GM21717 (cell line): ENCODE results near the gene SH3RF3.

ENCODE experiments used
- ATAC-seq: cut with Tn5 transposase; IDR thresholded peaks from one replicate; pipeline ENCODE4 v1.9.1; 2021; ENCODE audit warnings: mild to moderate bottlenecking, moderate library complexity; ENCODE audit not compliant: unreplicated experiment

SH3RF3 gene

GRCh38 chr2:109439390-109439786, 310.4 kb downstream of the SH3RF3 start:
- no peak for ATAC-seq

- ATAC-seq: no peak
Observed at GRCh38 chr2:109439986-109440385, 311.0 kb downstream of the SH3RF3 start.

- ATAC-seq: no peak
Observed at GRCh38 chr2:109440499-109441156, 311.6 kb downstream of the SH3RF3 start.

- ATAC-seq: no peak
Observed at GRCh38 chr2:109442715-109443319, 313.8 kb downstream of the SH3RF3 start.

GRCh38 chr2:109444916-109445315, 315.9 kb downstream of the SH3RF3 start:
- no peak for ATAC-seq

- ATAC-seq: no peak
Observed at GRCh38 chr2:109446278-109447131, 317.5 kb downstream of the SH3RF3 start.

GRCh38 chr2:109447251-109447661, 318.3 kb downstream of the SH3RF3 start:
- no peak for ATAC-seq

GRCh38 chr2:109447776-109448175, 318.8 kb downstream of the SH3RF3 start:
- no peak for ATAC-seq

GRCh38 chr2:109448207-109448606, 319.2 kb downstream of the SH3RF3 start:
- no peak for ATAC-seq

- no peak for ATAC-seq
Observed at GRCh38 chr2:109448946-109449788, 320.2 kb downstream of the SH3RF3 start.

GRCh38 chr2:109450574-109451273, 321.7 kb downstream of the SH3RF3 start:
- no peak for ATAC-seq

GRCh38 chr2:109451671-109452070, 322.7 kb downstream of the SH3RF3 start:
- ATAC-seq: no peak

- no peak for ATAC-seq
Observed at GRCh38 chr2:109452318-109453305, 323.6 kb downstream of the SH3RF3 start.

- no peak for ATAC-seq
Observed at GRCh38 chr2:109453371-109453995, 324.5 kb downstream of the SH3RF3 start.

GRCh38 chr2:109454304-109454703, 325.3 kb downstream of the SH3RF3 start:
- ATAC-seq: no peak

- no peak for ATAC-seq
Observed at GRCh38 chr2:109454765-109455394, 325.9 kb downstream of the SH3RF3 start.

GRCh38 chr2:109455731-109456691, 327.0 kb downstream of the SH3RF3 start:
- no peak for ATAC-seq
